H1 (cell line): ENCODE measurements around the gene GALNT2. TPM values are rescaled to one million over a fixed set of nuclear protein-coding genes. Genes with fewer than 3 reads are reported as not detected.

Experiments
- CTCF ChIA-PET: fragments of 300-600 bp; sonication (Branson Sonifier 250); formaldehyde crosslinking; loops from one replicate; lab custom pipeline; 2021; ENCODE audit not compliant: partially characterized antibody; lab: Charles Lee
- POLR2A ChIA-PET: fragments of 300-600 bp; sonication (Branson Sonifier 250); formaldehyde crosslinking; loops from one replicate; lab custom pipeline; 2021; ENCODE audit warnings: inconsistent platforms; ENCODE audit not compliant: partially characterized antibody; lab: Charles Lee
- DNase-seq, 2 experiments: peaks; one replicate each; pipeline versions ENCODE4 v3.0.0 to v3.0.0-alpha.2; 2010 to 2022; ENCODE audit warnings: low spot score in 2 of 2, low read depth in 1 of 2, mixed read lengths in 1 of 2
- FAIRE-seq: peaks from 2 replicates; lab custom pipeline; 2011; peaks lifted over from hg19 to GRCh38; lab: Jason Lieb, UNC
- H2AFZ ChIP-seq: 2 replicates; pipeline ENCODE4 v1.8.1; 2012; ENCODE audit warnings: low read length, inconsistent platforms
- H2AK5ac ChIP-seq: 2 replicates; pipeline ENCODE4 v1.6.1; 2013; ENCODE audit warnings: low read depth, low read length
- H2BK120ac ChIP-seq: replicated peaks from 2 replicates; pipeline ENCODE3; 2013; ENCODE audit warnings: low read depth, low read length, inconsistent platforms
- H2BK12ac ChIP-seq: 2 replicates; pipeline ENCODE4 v1.6.1; 2013; ENCODE audit warnings: low read depth, low read length
- H2BK15ac ChIP-seq: 2 replicates; pipeline ENCODE4 v1.6.1; 2013; ENCODE audit warnings: low read length
- H2BK20ac ChIP-seq: 2 replicates; pipeline ENCODE4 v1.6.1; 2013; ENCODE audit warnings: low read length
- H2BK5ac ChIP-seq: 2 replicates; pipeline ENCODE4 v1.6.1; 2013; ENCODE audit warnings: low read depth, low read length
- H3K14ac ChIP-seq: 2 replicates; pipeline ENCODE4 v1.6.1; 2013; ENCODE audit warnings: inconsistent platforms; ENCODE audit not compliant: insufficient read length
- H3K18ac ChIP-seq: 2 replicates; pipeline ENCODE4 v1.6.1; 2013; ENCODE audit warnings: low read length; ENCODE audit errors: extremely low read depth
- H3K23ac ChIP-seq: 2 replicates; pipeline ENCODE4 v1.6.1; 2013; ENCODE audit warnings: inconsistent platforms; ENCODE audit not compliant: insufficient read length
- H3K23me2 ChIP-seq: 2 replicates; pipeline ENCODE4 v1.6.1; 2013; ENCODE audit warnings: low read depth, low read length
- H3K27ac ChIP-seq: 2 replicates; pipeline ENCODE4 v1.6.1; 2011; ENCODE audit warnings: low read depth, low read length, inconsistent platforms
- H3K27me3 ChIP-seq, 4 experiments: replicated peaks in 1 of 4; 1 replicate in 1 of 4; 2 replicates in 3 of 4; pipeline versions ENCODE4 v1.6.1 to v1.8.1; 2011 to 2013; ENCODE audit warnings: low read length in 3 of 4, mild to moderate bottlenecking in 3 of 4, inconsistent platforms in 2 of 4, mixed read lengths in 2 of 4, moderate library complexity in 1 of 4; ENCODE audit not compliant: control insufficient read depth in 3 of 4, insufficient read depth in 3 of 4; ENCODE audit errors: extremely low read depth in 1 of 4
- H3K36me3 ChIP-seq, 4 experiments: 2 replicates each; pipeline versions ENCODE4 v1.6.1 to v1.8.1; 2011 to 2013; ENCODE audit warnings: mild to moderate bottlenecking in 4 of 4, low read length in 3 of 4, moderate library complexity in 2 of 4, control low read depth in 1 of 4, inconsistent platforms in 1 of 4; ENCODE audit not compliant: insufficient read depth in 4 of 4, control insufficient read depth in 2 of 4
- H3K4ac ChIP-seq: replicated peaks from 2 replicates; pipeline ENCODE3; 2013; ENCODE audit warnings: low read length, low read depth, mixed read lengths, inconsistent platforms; ENCODE audit not compliant: insufficient read length
- H3K4me1 ChIP-seq, 4 experiments: replicated peaks in 1 of 4; 1 replicate in 1 of 4; 2 replicates in 3 of 4; pipeline versions ENCODE4 v1.6.1 to v1.8.1; 2011 to 2013; ENCODE audit warnings: low read length in 3 of 4, inconsistent platforms in 2 of 4, mixed read lengths in 1 of 4; ENCODE audit not compliant: insufficient read depth in 4 of 4, control insufficient read depth in 3 of 4
- H3K4me2 ChIP-seq, 2 experiments: 2 replicates each; pipeline versions ENCODE4 v1.6.1 to v1.8.1; 2011 to 2013; ENCODE audit warnings: low read depth in 2 of 2, low read length in 2 of 2, control low read depth in 1 of 2, inconsistent platforms in 1 of 2, mild to moderate bottlenecking in 1 of 2; ENCODE audit not compliant: insufficient read depth in 1 of 2
- H3K4me3 ChIP-seq, 4 experiments: fragments of 200-600, 300-600 bp in 1 of 4; sonication (generic), shearing (Covaris generic), sonication (Bioruptor Twin) in 1 of 4; 2 replicates each; pipeline versions ENCODE4 v1.5.1 to v1.8.1; 2011 to 2016; ENCODE audit warnings: low read length in 4 of 4, low read depth in 3 of 4, control low read depth in 2 of 4, inconsistent platforms in 2 of 4, mild to moderate bottlenecking in 2 of 4, mixed read lengths in 1 of 4, moderate library complexity in 1 of 4; ENCODE audit not compliant: insufficient read depth in 2 of 4; ENCODE audit errors: extremely low read depth in 1 of 4
- H3K56ac ChIP-seq: replicated peaks from 2 replicates; pipeline ENCODE3; 2013; ENCODE audit warnings: low read depth, mild to moderate bottlenecking, mixed read lengths, low read length, inconsistent platforms; ENCODE audit not compliant: insufficient read length
- H3K79me1 ChIP-seq: 2 replicates; pipeline ENCODE4 v1.6.1; 2013; ENCODE audit warnings: low read depth, low read length, control low read depth
- H3K79me2 ChIP-seq, 2 experiments: 2 replicates each; pipeline versions ENCODE4 v1.6.1 to v1.8.1; 2012 to 2013; ENCODE audit warnings: low read length in 2 of 2, mild to moderate bottlenecking in 2 of 2, inconsistent platforms in 1 of 2; ENCODE audit not compliant: insufficient read depth in 2 of 2, control insufficient read depth in 1 of 2
- H3K9ac ChIP-seq, 4 experiments: replicated peaks in 1 of 4; 1 replicate in 1 of 4; 2 replicates in 3 of 4; pipeline versions ENCODE4 v1.6.1 to v1.8.1; 2011 to 2013; ENCODE audit warnings: low read depth in 3 of 4, low read length in 3 of 4, control low read depth in 2 of 4, mild to moderate bottlenecking in 2 of 4, moderate library complexity in 2 of 4, inconsistent platforms in 1 of 4; ENCODE audit errors: extremely low read depth in 1 of 4
- H3K9me3 ChIP-seq, 2 experiments: 2 replicates each; pipeline versions ENCODE4 v1.6.1 to v1.8.1; 2012 to 2013; ENCODE audit warnings: mild to moderate bottlenecking in 2 of 2, moderate library complexity in 2 of 2, control low read depth in 1 of 2, inconsistent platforms in 1 of 2, low read depth in 1 of 2, low read length in 1 of 2, mixed read lengths in 1 of 2; ENCODE audit not compliant: insufficient read depth in 2 of 2
- H4K20me1 ChIP-seq, 2 experiments: replicated peaks in 1 of 2; 2 replicates each; pipeline versions ENCODE3 to v1.8.1; 2011 to 2013; ENCODE audit warnings: inconsistent platforms in 2 of 2, low read length in 2 of 2, mild to moderate bottlenecking in 1 of 2; ENCODE audit not compliant: insufficient read depth in 2 of 2, control insufficient read depth in 1 of 2
- H4K5ac ChIP-seq: 2 replicates; pipeline ENCODE4 v1.6.1; 2013; ENCODE audit warnings: low read length, low read depth, mixed read lengths, inconsistent platforms; ENCODE audit not compliant: insufficient read length
- H4K8ac ChIP-seq: 2 replicates; pipeline ENCODE4 v1.8.0; 2013; ENCODE audit warnings: mild to moderate bottlenecking, moderate library complexity, low read length, inconsistent platforms; ENCODE audit not compliant: insufficient read depth; ENCODE audit errors: extremely low read depth
- H4K91ac ChIP-seq: replicated peaks from 2 replicates; pipeline ENCODE3; 2013; ENCODE audit warnings: low read length, mixed read lengths, inconsistent platforms; ENCODE audit not compliant: insufficient read length
- GABPA ChIP-seq: IDR thresholded peaks from 2 replicates; pipeline ENCODE4 v1.6.1; 2011; ENCODE audit warnings: mild to moderate bottlenecking, low read length, moderate library complexity, borderline replicate concordance; ENCODE audit not compliant: insufficient read depth
- KDM4A ChIP-seq: IDR thresholded peaks from one replicate; pipeline ENCODE4 v1.7.1; 2012; ENCODE audit warnings: low read depth, mild to moderate bottlenecking, moderate library complexity, low read length, inconsistent platforms; ENCODE audit not compliant: severe bottlenecking
- POU5F1 ChIP-seq: IDR thresholded peaks from 2 replicates; pipeline ENCODE4 v1.6.1; 2011; ENCODE audit warnings: low read depth, mild to moderate bottlenecking, low read length, moderate library complexity
- RBBP5 ChIP-seq: IDR thresholded peaks from 2 replicates; pipeline ENCODE4 v1.7.1; 2012; ENCODE audit warnings: low read depth, mild to moderate bottlenecking, inconsistent platforms, low read length, moderate library complexity, borderline replicate concordance
- RXRA ChIP-seq: IDR thresholded peaks from 2 replicates; pipeline ENCODE4 v1.6.1; 2011; ENCODE audit warnings: low read depth, mild to moderate bottlenecking, low read length, moderate library complexity; ENCODE audit not compliant: insufficient read depth
- SAP30 ChIP-seq: fragments of 300-600 bp; sonication (generic); IDR thresholded peaks from 2 replicates; pipeline ENCODE4 v1.7.1; 2012; ENCODE audit warnings: low read length, moderate library complexity, mild to moderate bottlenecking, inconsistent platforms; ENCODE audit not compliant: insufficient read depth, insufficient replicate concordance
- SP1 ChIP-seq: IDR thresholded peaks from 2 replicates; pipeline ENCODE4 v1.6.1; 2011; ENCODE audit warnings: low read depth, low read length
- ZNF274 ChIP-seq: IDR thresholded peaks from 2 replicates; pipeline ENCODE4 v1.7.0; 2012; ENCODE audit warnings: low read length, borderline replicate concordance; ENCODE audit errors: extremely low read depth
- whole genome bisulfite sequencing, 2 experiments: shearing (Covaris generic) in 1 of 2; methylation state at CpG; one replicate each; pipeline versions ENCODE4 v1.1.6 to v1.1.7; 2013 to 2015; ENCODE audit warnings: low lambda C conversion rate in 2 of 2, mixed read lengths in 2 of 2, inconsistent platforms in 1 of 2, low coverage in 1 of 2, missing lambda C conversion rate in 1 of 2; ENCODE audit not compliant: insufficient replicate concordance in 2 of 2, insufficient coverage in 1 of 2, insufficient read length in 1 of 2; ENCODE audit errors: extremely low coverage in 1 of 2, missing lambda C conversion rate in 1 of 2; 5-methylcytosine and 5-hydroxymethylcytosine counted together
- polyA plus RNA-seq, 7 experiments: library from polyadenylated mRNA; depleted of rRNA in 3 of 7; stranded (reverse) in 5 of 7; unstranded in 2 of 7; fragments of >200 nt in 5 of 7; fragments of 200-250 nt in 2 of 7; gene quantifications; 1 replicate in 5 of 7; 2 replicates in 1 of 7; 4 replicates in 1 of 7; pipeline versions ENCODE4 v1.2.1 to v1.2.3, GENCODE V29; 2011 to 2013; ENCODE audit warnings: missing spikeins in 2 of 7, mixed read lengths in 2 of 7
- total RNA-seq: library from RNA; stranded (reverse); fragmentation: NEBNext Ultra II Directional; extraction: Animal tissue kit (Norgen Biotek cat#: 25700); gene quantifications from 2 replicates; pipeline ENCODE4 v1.2.1, GENCODE V29; 2021
- TF ChIP-seq, protein P1 (sequence below): IDR thresholded peaks from 2 replicates; pipeline ENCODE4 v1.6.1; 2012; ENCODE audit warnings: low read length, inconsistent platforms
- TF ChIP-seq, protein P2 (sequence below): IDR thresholded peaks from 2 replicates; pipeline ENCODE4 v1.6.1; 2012; ENCODE audit warnings: inconsistent platforms

The GALNT2 gene
- total and polyA plus RNA-seq, 2 of the 8 experiments (the other 6 are each of a cell fraction or from before 2014, with no cell fraction given): 34.5 to 75.3 TPM

DNA sequence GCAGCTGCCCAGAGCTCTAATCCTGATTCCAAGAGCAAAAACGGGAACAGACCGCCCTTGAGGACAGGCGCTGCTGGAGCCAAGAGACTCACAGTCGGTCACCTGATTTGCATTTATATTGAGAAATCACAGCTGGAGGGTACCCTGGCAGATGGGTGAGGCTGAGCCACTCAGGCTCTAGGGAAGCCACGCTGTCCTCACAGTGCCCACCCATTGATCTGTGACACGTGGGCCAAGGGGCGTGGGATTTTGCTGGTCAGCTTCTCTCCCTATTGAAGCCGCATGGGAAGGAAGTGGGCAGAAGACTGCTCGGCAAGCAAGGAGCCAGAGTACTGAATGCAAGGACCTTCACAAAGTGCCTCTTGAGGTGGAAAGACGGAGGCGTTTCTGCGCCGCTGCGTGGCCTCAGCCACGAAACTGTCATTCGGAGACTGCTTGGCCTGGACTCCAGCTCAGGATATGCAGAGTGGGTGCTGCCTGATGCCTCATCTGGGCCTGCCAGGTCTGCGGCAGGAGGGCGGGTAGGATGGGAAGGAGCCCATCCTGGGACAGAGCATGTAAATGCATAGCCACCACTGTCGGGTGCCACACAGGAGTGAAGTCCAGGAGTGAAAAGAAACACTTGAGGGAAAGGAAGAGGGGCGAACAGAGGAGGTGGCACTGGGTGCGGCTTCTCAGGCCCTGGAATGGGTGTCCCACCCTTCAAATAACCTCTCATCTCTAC, 219.3 kb downstream of the GALNT2 start:
- no peak overlapping the region for H2AFZ ChIP-seq
- ChIA-PET POLR2A (no interaction called here), CTCF (no interaction called here)
- H3K14ac ChIP-seq: no peak overlapping the region
- H3K23ac ChIP-seq: no peak overlapping the region
- H3K27me3 ChIP-seq: no peaks in the 10 kb centered on the region; a peak in 1 of 7 replicates
- no peaks in the 10 kb centered on the region for H3K36me3 ChIP-seq
- H2AK5ac ChIP-seq: 0 out of 2 replicates have a peak overlapping the region, but pooled peaks have one; percentile 2
- H4K20me1 ChIP-seq: no peaks in the 10 kb centered on the region
- no peak overlapping the region for H2BK120ac ChIP-seq
- no peak overlapping the region for H3K27ac ChIP-seq
- 0 out of 2 replicates have a peak overlapping the region, but pooled peaks have one; percentile 44 for H2BK20ac ChIP-seq
- TF ChIP-seq, protein P1, sequence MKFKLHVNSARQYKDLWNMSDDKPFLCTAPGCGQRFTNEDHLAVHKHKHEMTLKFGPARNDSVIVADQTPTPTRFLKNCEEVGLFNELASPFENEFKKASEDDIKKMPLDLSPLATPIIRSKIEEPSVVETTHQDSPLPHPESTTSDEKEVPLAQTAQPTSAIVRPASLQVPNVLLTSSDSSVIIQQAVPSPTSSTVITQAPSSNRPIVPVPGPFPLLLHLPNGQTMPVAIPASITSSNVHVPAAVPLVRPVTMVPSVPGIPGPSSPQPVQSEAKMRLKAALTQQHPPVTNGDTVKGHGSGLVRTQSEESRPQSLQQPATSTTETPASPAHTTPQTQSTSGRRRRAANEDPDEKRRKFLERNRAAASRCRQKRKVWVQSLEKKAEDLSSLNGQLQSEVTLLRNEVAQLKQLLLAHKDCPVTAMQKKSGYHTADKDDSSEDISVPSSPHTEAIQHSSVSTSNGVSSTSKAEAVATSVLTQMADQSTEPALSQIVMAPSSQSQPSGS: no peak
- TF ChIP-seq KDM4A (no peak), SAP30 (no peak), ZNF274 (no peak), RBBP5 (no peak), GABPA (no peak), RXRA (no peak), POU5F1 (no peak), SP1 (no peak)
- TF ChIP-seq, protein P2, sequence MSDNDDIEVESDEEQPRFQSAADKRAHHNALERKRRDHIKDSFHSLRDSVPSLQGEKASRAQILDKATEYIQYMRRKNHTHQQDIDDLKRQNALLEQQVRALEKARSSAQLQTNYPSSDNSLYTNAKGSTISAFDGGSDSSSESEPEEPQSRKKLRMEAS: no peak
- WGBS, 2 experiments: 84% methylated on average over 20 of the region's 21 CpGs; no CpG with 5 or more reads in 1 of the 2 experiments
- peaks cover 0 to 4% (median 0%) of the 10 kb centered on the region in 4 experiments; a peak in 4 of 7 replicates for H3K4me1 ChIP-seq
- no peak overlapping the region for H3K9ac ChIP-seq
- H2BK5ac ChIP-seq: 0 out of 2 replicates have a peak overlapping the region, but pooled peaks have one; percentile 60
- no peak overlapping the region for H4K5ac ChIP-seq
- FAIRE-seq: no peak
- H3K23me2 ChIP-seq: no peaks in the 10 kb centered on the region
- no peak overlapping the region for H3K56ac ChIP-seq
- H2BK12ac ChIP-seq: 0 out of 2 replicates have a peak overlapping the region, but pooled peaks have one; percentile 68
- H3K4me2 ChIP-seq: no peak overlapping the region
- H3K79me2 ChIP-seq: no peaks in the 10 kb centered on the region
- no peak for DNase-seq
- no peak overlapping the region for H4K91ac ChIP-seq
- H3K79me1 ChIP-seq: no peaks in the 10 kb centered on the region
- H3K18ac ChIP-seq: no peak overlapping the region
- H3K4ac ChIP-seq: no peak overlapping the region
- peak overlapping the region; percentile 76; the same call in 1 of the 2 replicates for H4K8ac ChIP-seq
- no peak overlapping the region for H3K4me3 ChIP-seq
- H2BK15ac ChIP-seq: no peak overlapping the region
- H3K9me3 ChIP-seq: no peaks in the 10 kb centered on the region
